ENCODE data around the gene PGM1. TPM values are rescaled to one million over a fixed set of nuclear protein-coding genes. Genes with fewer than 3 reads are reported as not detected.

Gene PGM1
- total RNA-seq, 1 experiment from 2014 or later = 54.6 TPM

- TF ChIP-seq POLR2A (IDR thresholded peaks at IDR 0.05; ENCODE audit: borderline replicate concordance, extremely low read depth, insufficient read depth, insufficient read length) = no peak
- TF ChIP-seq ZNF274 (IDR thresholded peaks at IDR 0.05; ENCODE audit: low read depth, low read length) = no peak
- no peak for TF ChIP-seq EGR1 (IDR thresholded peaks at IDR 0.05; ENCODE audit: low read depth)
Measured at GRCh38 chr1:63595435-63595834, 2.2 kb downstream of the PGM1 start (continued).

GRCh38 chr1:63599799-63600198 is 6.6 kb downstream of the PGM1 start:
- Histone ChIP-seq H3K9me3 (ENCODE audit: control insufficient read depth in 1 of 2, insufficient read depth in 1 of 2, low read depth in 1 of 2, low read length in 2 of 2) (no peaks in the 10 kb centered on the region), H3K4me1 (ENCODE audit: control insufficient read depth in 1 of 2, insufficient read depth in 2 of 2, low read length in 2 of 2) (peaks cover 6% of the 10 kb centered on the region in 2 experiments; a peak in 3 of 4 replicates), H3K9me2 (ENCODE audit: insufficient read depth) (no peaks in the 10 kb centered on the region), H3K36me3 (ENCODE audit: control insufficient read depth in 1 of 2, insufficient read depth in 2 of 2, low read length in 2 of 2) (peaks cover 0 to 4% of the 10 kb centered on the region in 2 experiments; a peak in 1 of 4 replicates), H3K4me3 (replicated peaks in 1 of 2; ENCODE audit: low read depth in 1 of 2, low read length in 2 of 2) (no peak overlapping the region), H3K27ac (ENCODE audit: low read depth, low read length) (no peak overlapping the region), H4K20me1 (ENCODE audit: insufficient read depth) (no peaks in the 10 kb centered on the region), H3K27me3 (ENCODE audit: insufficient read depth, low read length) (no peaks in the 10 kb centered on the region), H3K79me2 (ENCODE audit: insufficient read depth, low read length) (peaks cover 15% of the 10 kb centered on the region), H2AFZ (ENCODE audit: low read depth, low read length, poor library complexity, severe bottlenecking) (no peak overlapping the region), H3K9ac (ENCODE audit: low read length) (no peak overlapping the region), H3K4me2 (ENCODE audit: low read length) (no peak overlapping the region)
- ChIA-PET POLR2A (no interaction called here), RAD21 (ENCODE audit: low non-redundant PET in 1 of 2, low total read pairs in 2 of 2, uncharacterized antibody in 2 of 2, unreplicated experiment in 2 of 2) (no interaction called here), CTCF (no interaction called here)
- ATAC-seq = no peak
- intact Hi-C loops (cut with micrococcal nuclease) = no loop called here
- BruUV-seq (replicated peaks) = no TSS peak
- DNase-seq (ENCODE audit: low read depth, low spot score) = no peak
- TF ChIP-seq YY1 (IDR thresholded peaks at IDR 0.05; ENCODE audit: extremely low read depth, insufficient replicate concordance, low read depth, low read length) = no peak
- no peak for TF ChIP-seq SP1 (IDR thresholded peaks at IDR 0.05; ENCODE audit: low read depth)
- TF ChIP-seq CTCF (IDR thresholded peaks at IDR 0.05 in 2 of 3, conservative IDR thresholded peaks at IDR 0.05 in 1 of 3; ENCODE audit: borderline replicate concordance in 1 of 3, insufficient read depth in 1 of 3, low read depth in 2 of 3, low read length in 2 of 3) = no peak
- no peak for TF ChIP-seq ZFX (IDR thresholded peaks at IDR 0.05)
- TF ChIP-seq ZBTB33 (IDR thresholded peaks at IDR 0.05; ENCODE audit: extremely low read depth, insufficient replicate concordance, low read length) = no peak
- no peak for TF ChIP-seq EZH2phosphoT487 (IDR thresholded peaks at IDR 0.05; ENCODE audit: borderline replicate concordance)
- TF ChIP-seq REST (IDR thresholded peaks at IDR 0.05; ENCODE audit: low read depth) = no peak
- no peak for TF ChIP-seq MAX (IDR thresholded peaks at IDR 0.05)
- no peak for TF ChIP-seq ELF1 (IDR thresholded peaks at IDR 0.05; ENCODE audit: borderline replicate concordance, low read depth)
- TF ChIP-seq SIN3A (IDR thresholded peaks at IDR 0.05; ENCODE audit: low read depth) = no peak
- TF ChIP-seq SRF (IDR thresholded peaks at IDR 0.05; ENCODE audit: low read depth) = no peak
- TF ChIP-seq EGR1 (IDR thresholded peaks at IDR 0.05; ENCODE audit: low read depth) = no peak
- no peak for TF ChIP-seq RAD21 (IDR thresholded peaks at IDR 0.05; ENCODE audit: low read depth)
- no peak for TF ChIP-seq FOSL1 (IDR thresholded peaks at IDR 0.05; ENCODE audit: low read depth)
- no peak for TF ChIP-seq POLR2AphosphoS5 (IDR thresholded peaks at IDR 0.05; ENCODE audit: low read depth, low read length)
- TF ChIP-seq TCF7L2 (IDR thresholded peaks at IDR 0.05; ENCODE audit: borderline replicate concordance, extremely low read depth, insufficient read depth, insufficient read length) = no peak
- no peak for TF ChIP-seq POLR2A (IDR thresholded peaks at IDR 0.05; ENCODE audit: borderline replicate concordance, extremely low read depth, insufficient read depth, insufficient read length)
- no peak for TF ChIP-seq CBX3 (IDR thresholded peaks at IDR 0.05; ENCODE audit: low read depth)
- no peak for TF ChIP-seq JUND (IDR thresholded peaks at IDR 0.05)

Data from HCT116 (cell line).